Fibroblast of villous mesenchyme (primary cell): ENCODE data around the gene NELL1. TPM values are rescaled to one million over a fixed set of nuclear protein-coding genes. Genes with fewer than 3 reads are reported as not detected.
"Not testable (repeated sequence)": the region's sequence is repeated elsewhere in the genome, so short reads cannot be mapped to it uniquely, and the experiment has no call there.

Experiments
- DNase-seq: peaks from one replicate; pipeline ENCODE4 v3.0.0-alpha.2; 2010; ENCODE audit warnings: low read depth
- H3K4me3 ChIP-seq: 2 replicates; pipeline ENCODE4 v1.5.1; 2011; ENCODE audit warnings: low read depth, mild to moderate bottlenecking, low read length
- CTCF ChIP-seq: IDR thresholded peaks from 2 replicates; pipeline ENCODE4 v1.5.1; 2012; ENCODE audit warnings: low read depth, mild to moderate bottlenecking, low read length; ENCODE audit not compliant: insufficient read depth
- total RNA-seq: library from RNA; depleted of rRNA; stranded (reverse); fragments of >200 nt; gene quantifications from 2 replicates; pipeline ENCODE4 v1.2.3, GENCODE V29; 2012

Gene NELL1
- total RNA-seq, 1 donor, result not detected

GRCh38 chr11:21133722-21134121, 464.3 kb downstream of the NELL1 start:
- TF ChIP-seq CTCF, result no peak
- no peak for DNase-seq
- no peak overlapping the region for H3K4me3 ChIP-seq

DNA sequence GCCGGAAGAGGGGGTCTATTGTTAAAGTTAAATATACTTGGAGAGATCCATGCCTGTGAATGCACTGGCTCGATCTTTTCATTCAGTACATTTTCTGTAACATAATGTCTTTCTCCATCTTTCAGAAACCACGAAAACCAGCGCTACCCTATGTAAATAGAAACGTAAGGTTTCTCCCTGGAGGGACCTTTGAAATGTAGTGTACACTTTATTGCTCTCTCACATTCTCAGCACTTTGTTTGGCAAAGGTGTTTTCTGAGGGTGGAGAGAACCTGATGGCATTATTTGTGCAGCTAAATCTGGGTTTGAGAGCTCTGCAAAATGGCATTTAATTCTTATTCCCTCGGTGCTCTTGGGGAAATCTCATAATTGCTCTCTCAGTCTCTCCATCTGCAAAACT, 468.4 kb downstream of the NELL1 start:
- DNase-seq, result no peak
- H3K4me3 ChIP-seq, result no peak overlapping the region
- no peak for TF ChIP-seq CTCF

DNA sequence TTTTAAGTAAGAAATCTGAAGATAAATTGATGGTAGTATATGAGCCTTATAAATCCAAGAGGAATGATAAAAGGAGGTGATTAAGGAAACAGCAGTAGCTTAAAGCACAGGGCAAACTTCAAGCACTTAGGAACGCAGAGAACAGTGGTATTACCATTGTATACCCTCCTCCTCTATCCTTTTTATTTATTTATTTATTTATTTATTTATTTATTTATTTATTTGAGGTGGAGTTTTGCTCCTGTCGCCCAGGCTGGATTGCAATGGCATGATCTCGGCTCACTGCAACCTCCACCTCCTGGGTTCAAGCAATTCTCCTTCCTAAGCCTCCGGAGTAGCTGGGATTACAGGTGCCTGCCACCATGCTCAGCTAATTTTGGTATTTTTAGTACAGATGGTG, 472.2 kb downstream of the NELL1 start:
- not testable (repeated sequence) for DNase-seq, H3K4me3 ChIP-seq

DNA sequence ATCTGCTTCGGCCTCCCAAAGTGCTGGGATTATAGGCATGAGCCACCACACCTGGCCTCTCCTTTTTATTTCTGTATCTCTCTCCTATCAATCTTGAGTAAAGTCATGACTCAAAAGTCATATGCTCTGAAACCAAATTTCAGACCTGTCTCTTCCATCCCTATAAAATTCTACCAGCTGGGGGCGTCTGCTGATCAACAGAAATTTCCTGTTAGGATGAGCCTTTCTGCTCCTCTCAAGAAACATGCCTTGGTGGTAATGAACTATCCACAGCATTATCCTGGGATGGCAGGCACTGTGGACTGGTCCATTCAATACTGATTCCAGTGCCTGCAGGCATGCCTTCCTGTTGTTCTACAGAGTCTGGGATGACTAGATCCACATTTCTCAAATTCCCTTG, 472.6 kb downstream of the NELL1 start:
- TF ChIP-seq CTCF, result no peak
- no peak for DNase-seq

DNA sequence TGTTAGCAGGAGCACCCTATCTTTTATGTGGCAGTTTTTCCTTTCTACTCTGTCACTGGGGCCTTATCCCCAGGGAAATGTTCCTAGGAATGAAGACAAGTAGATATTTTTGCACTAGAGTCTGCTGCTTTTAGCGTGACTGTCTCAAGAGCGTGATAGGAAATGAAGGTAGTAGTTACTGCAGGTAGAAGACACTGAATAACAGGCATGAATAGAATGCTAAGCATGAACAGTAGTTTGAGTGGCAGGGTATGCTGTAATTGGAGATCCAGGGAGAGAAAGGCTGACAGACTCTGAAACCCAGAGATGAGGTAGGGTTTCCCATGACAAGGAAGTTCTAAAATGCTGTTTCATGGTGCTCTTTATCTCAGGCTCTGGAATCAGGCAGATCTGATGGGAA, 475.1 kb downstream of the NELL1 start:
- no peak for TF ChIP-seq CTCF
- H3K4me3 ChIP-seq, result no peak overlapping the region
- no peak for DNase-seq

More for the DNA sequence above, 472.6 kb downstream of the NELL1 start:
- H3K4me3 ChIP-seq, result no peak overlapping the region

- DNase-seq, result no peak
- no peak for TF ChIP-seq CTCF
- no peak overlapping the region for H3K4me3 ChIP-seq
Measured at GRCh38 chr11:21148376-21148775, 479.0 kb downstream of the NELL1 start.

- DNase-seq, result no peak
- H3K4me3 ChIP-seq, result no peak overlapping the region
- TF ChIP-seq CTCF, result no peak
Measured at GRCh38 chr11:21160140-21160539, 490.8 kb downstream of the NELL1 start.

DNA sequence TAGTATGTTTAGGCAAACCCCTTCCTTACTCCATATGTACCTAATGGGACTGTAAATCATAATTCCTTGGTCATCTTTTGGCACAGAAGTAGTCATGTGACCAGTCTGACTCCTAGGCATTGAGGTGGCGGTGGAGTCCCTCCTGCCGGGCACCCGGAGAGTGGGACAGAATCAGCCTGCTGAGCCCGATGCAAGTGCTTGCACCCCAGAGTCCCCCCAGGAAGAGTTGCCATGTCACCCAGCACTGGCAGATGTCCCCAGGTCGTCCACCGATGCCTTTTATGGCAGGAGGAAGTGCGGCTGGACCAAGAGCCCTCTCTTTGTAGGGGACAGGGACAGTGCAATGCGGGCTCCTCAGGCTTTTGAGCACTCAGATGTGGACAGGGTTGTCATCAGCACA, 500.3 kb downstream of the NELL1 start:
- no peak for TF ChIP-seq CTCF
- no peak for DNase-seq

More for the DNA sequence above, 500.3 kb downstream of the NELL1 start:
- no peak overlapping the region for H3K4me3 ChIP-seq
